ENCODE measurements around the gene HIRA.
"Not testable (repeated sequence)": the region's sequence is repeated elsewhere in the genome, so short reads cannot be mapped to it uniquely, and the experiment has no call there.

Gene HIRA

GRCh38 chr22:19440411-19441195 is 9.1 kb upstream of the HIRA start:
- no peak for DNase-seq (ENCODE audit: low read depth)
- TF ChIP-seq, protein P1, sequence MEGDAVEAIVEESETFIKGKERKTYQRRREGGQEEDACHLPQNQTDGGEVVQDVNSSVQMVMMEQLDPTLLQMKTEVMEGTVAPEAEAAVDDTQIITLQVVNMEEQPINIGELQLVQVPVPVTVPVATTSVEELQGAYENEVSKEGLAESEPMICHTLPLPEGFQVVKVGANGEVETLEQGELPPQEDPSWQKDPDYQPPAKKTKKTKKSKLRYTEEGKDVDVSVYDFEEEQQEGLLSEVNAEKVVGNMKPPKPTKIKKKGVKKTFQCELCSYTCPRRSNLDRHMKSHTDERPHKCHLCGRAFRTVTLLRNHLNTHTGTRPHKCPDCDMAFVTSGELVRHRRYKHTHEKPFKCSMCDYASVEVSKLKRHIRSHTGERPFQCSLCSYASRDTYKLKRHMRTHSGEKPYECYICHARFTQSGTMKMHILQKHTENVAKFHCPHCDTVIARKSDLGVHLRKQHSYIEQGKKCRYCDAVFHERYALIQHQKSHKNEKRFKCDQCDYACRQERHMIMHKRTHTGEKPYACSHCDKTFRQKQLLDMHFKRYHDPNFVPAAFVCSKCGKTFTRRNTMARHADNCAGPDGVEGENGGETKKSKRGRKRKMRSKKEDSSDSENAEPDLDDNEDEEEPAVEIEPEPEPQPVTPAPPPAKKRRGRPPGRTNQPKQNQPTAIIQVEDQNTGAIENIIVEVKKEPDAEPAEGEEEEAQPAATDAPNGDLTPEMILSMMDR (conservative IDR thresholded peaks at IDR 0.05; ENCODE audit: low read depth, low read length) = no peak
- no peak overlapping the region for H3K4me3 ChIP-seq (ENCODE audit: low read length)

DNA sequence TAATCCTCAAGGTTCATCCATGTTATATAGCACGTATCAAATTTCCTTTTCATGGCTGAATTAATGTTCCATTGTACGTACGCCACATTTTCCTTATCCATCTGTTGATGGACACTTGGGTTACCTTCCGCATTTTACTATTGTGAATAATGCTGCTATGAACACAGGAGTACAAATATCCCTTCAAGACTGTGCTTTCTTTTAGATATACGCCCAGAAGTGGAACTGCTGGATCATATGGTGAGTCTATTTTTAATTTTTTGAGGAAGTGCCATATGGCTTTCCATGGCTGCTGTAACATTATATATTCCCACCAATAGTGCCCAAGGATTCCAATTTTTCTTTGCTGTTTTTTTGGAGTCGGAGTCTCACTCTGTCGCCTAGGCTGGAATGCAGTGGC is 6.8 kb upstream of the HIRA start:
- TF ChIP-seq, protein P1 (conservative IDR thresholded peaks at IDR 0.05; ENCODE audit: low read depth, low read length) = no peak
- no peak overlapping the region for H3K4me3 ChIP-seq (ENCODE audit: low read length)
- no peak for DNase-seq (ENCODE audit: low read depth)

DNA sequence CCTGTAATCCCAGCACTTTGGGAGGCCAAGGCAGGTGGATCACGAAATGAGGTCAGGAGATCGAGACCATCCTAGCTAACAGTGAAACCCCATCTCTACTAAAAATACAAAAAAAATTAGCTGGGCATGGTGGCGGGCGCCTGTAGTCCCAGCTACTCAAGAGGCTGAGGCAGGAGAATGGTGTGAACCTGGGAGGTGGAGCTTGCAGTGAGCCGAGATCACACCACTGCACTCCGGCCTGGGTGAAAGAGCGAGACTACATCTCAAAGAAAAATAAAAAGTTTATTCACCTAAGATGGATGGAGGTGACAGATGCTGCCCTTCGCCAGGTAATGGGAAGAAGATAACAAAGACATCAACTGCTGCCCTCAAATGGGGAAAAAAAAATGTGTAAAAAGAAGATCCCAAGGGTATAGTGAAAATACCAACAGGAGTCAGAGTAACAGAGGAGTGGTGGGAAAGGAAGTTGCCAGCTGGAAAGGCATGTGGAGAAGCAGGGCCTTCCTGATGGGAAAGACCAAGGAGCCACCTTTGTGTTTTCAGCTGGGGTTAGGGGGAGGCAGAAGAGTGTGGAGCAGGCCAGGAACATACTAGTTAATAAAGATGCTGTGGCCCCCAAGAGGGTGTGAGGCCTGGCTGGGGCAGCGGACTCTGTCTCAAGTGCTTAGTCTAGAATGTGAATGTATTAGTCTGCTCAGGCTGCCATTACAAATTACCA is 5.1 kb upstream of the HIRA start:
- H3K4me3 ChIP-seq (ENCODE audit: low read length); DNase-seq (ENCODE audit: low read depth): not testable (repeated sequence)

- no peak overlapping the region for H3K4me3 ChIP-seq (ENCODE audit: low read length)
- no peak for DNase-seq (ENCODE audit: low read depth)
- TF ChIP-seq, protein P1 (conservative IDR thresholded peaks at IDR 0.05; ENCODE audit: low read depth, low read length) = no peak
These were observed 3.5 kb upstream of the HIRA start for GRCh38 chr22:19434829-19435580.

DNA sequence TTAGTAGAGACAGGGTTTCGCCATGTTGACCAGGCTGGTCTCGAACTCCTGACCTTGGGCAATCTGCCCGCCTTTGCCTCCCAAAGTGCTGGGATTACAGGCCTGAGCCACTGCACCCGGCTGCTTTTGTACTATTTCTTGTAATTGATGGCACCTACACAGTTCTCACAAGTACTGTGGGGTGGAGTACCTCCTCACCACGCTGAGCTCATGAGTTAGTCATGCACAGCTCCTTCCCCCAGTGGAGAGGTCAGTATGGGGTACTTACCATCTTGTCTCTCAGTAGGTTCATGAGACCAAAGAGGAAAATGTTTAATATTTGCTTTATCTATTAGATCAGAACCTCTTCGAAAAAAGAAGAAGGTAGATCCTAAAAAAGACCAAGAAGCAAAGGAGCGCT is 2.9 kb upstream of the HIRA start:
- DNase-seq (ENCODE audit: low read depth) = no peak
- H3K4me3 ChIP-seq (ENCODE audit: low read length) = no peak overlapping the region
- TF ChIP-seq, protein P1 (conservative IDR thresholded peaks at IDR 0.05; ENCODE audit: low read depth, low read length) = no peak

- H3K4me3 ChIP-seq (ENCODE audit: low read length) = peak within 1 kb of the TSS; percentile 87
- peak; percentile 77 for DNase-seq (ENCODE audit: low read depth)
- TF ChIP-seq, protein P1 (conservative IDR thresholded peaks at IDR 0.05; ENCODE audit: low read depth, low read length) = no peak
These were observed 759 bp upstream of the HIRA start, which contains the start of gene MRPL40 for GRCh38 chr22:19432133-19432851. MRPL40 (plus strand) TSS chr22:19432545; CDS start chr22:19432555, 10 bp downstream.
